ENCODE data around the gene IQSEC1.

The IQSEC1 gene

DNA sequence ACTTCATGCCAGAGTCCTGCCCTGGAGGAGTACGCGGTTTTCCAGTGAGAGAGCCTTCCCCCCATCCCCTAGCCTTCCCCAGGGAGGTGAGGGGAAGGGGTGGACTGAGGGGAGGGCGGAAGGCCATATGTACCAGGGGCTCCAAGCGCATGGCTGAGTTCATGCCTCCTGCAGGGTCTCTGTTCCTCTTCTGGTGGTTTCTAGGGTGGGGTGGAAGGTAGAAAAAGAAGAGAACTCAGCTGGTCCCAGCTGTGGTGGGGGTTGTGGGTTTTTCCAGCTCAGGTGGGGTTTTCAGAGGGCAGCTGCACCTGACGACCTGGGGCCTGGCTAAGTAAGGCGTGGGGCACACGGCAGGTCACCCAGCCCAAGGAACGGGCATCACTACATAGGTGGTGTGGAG, 10.7 kb upstream of the IQSEC1 start:
- no peak overlapping the region for H3K4me2 ChIP-seq (ENCODE audit: low read depth, low read length, poor library complexity, severe bottlenecking)
- H3K27ac ChIP-seq (ENCODE audit: low read depth, low read length), result no peak overlapping the region
- H3F3A ChIP-seq (ENCODE audit: insufficient read depth), result 0 out of 2 replicates have a peak, but pooled peaks cover 7% of the 10 kb centered on the region
- H3K9me3 ChIP-seq (ENCODE audit: insufficient read depth, low read length), result no peaks in the 10 kb centered on the region
- H3K27me3 ChIP-seq (ENCODE audit: low read length), result no peaks in the 10 kb centered on the region
- no peak overlapping the region for H3K4me3 ChIP-seq (ENCODE audit: insufficient read depth, low read length, poor library complexity, severe bottlenecking)
- no peaks in the 10 kb centered on the region for H4K20me1 ChIP-seq (ENCODE audit: low read depth, low read length)
- H3K36me3 ChIP-seq (ENCODE audit: low read length), result no peaks in the 10 kb centered on the region
- H3K79me2 ChIP-seq (ENCODE audit: insufficient read depth, low read length), result no peaks in the 10 kb centered on the region
- TF ChIP-seq, protein P1, sequence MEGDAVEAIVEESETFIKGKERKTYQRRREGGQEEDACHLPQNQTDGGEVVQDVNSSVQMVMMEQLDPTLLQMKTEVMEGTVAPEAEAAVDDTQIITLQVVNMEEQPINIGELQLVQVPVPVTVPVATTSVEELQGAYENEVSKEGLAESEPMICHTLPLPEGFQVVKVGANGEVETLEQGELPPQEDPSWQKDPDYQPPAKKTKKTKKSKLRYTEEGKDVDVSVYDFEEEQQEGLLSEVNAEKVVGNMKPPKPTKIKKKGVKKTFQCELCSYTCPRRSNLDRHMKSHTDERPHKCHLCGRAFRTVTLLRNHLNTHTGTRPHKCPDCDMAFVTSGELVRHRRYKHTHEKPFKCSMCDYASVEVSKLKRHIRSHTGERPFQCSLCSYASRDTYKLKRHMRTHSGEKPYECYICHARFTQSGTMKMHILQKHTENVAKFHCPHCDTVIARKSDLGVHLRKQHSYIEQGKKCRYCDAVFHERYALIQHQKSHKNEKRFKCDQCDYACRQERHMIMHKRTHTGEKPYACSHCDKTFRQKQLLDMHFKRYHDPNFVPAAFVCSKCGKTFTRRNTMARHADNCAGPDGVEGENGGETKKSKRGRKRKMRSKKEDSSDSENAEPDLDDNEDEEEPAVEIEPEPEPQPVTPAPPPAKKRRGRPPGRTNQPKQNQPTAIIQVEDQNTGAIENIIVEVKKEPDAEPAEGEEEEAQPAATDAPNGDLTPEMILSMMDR (IDR thresholded peaks at IDR 0.05; ENCODE audit: insufficient read depth, low read length, poor library complexity, severe bottlenecking), result no peak
- TF ChIP-seq EZH2phosphoT487 (conservative IDR thresholded peaks at IDR 0.05; ENCODE audit: low read length), result no peak
- H2AFZ ChIP-seq (ENCODE audit: low read depth, low read length, severe bottlenecking), result no peak overlapping the region
- H3K9ac ChIP-seq (ENCODE audit: low read length), result no peak overlapping the region
- H3K9me2 ChIP-seq (replicated peaks; ENCODE audit: insufficient read depth, low read length), result no peaks in the 10 kb centered on the region

DNA sequence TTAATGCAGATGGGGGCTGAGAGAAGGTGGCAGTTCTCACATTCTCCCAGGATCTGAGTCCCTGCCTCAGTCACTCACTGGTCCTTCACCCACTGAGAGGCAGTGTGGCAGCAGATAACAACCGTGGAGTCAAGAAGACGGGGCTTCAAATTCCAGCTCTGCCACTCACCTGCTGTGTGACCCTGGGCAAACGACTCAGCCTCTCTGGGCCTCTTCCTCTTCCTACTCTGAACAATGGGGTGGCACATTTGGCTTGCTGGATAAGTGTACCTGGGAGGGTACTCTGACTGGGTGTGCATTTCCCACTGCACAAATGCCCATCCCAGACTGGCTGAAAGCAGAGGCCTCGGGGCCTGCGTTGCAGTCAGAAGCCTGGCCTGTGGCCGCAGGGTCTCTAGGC, 10.0 kb upstream of the IQSEC1 start:
- Histone ChIP-seq H3K9ac (ENCODE audit: low read length) (no peak overlapping the region), H3K27me3 (ENCODE audit: low read length) (no peaks in the 10 kb centered on the region), H3K4me2 (ENCODE audit: low read depth, low read length, poor library complexity, severe bottlenecking) (no peak overlapping the region)

DNA sequence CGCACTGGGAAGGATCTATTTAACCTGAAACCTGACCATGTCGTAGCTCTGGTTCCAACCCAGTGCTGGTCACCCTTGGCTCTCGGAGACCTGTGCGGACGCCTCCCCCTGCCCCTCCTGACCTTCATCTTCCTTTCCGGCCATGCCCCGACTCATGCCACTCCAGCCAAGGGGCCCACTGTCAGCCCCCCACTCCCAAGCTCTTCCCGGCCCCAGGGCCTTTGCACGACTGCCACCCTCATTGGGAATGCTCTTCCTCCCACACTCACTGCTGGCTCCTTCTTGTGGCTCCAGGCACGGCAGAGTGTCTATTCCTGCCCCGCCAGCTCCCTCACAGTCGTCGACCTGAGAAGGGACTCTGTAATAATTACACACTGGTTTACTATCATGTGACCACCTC, 9.4 kb upstream of the IQSEC1 start:
- no peak overlapping the region for H2AFZ ChIP-seq (ENCODE audit: low read depth, low read length, severe bottlenecking)
- no peaks in the 10 kb centered on the region for H3K9me3 ChIP-seq (ENCODE audit: insufficient read depth, low read length)
- no peaks in the 10 kb centered on the region for H3K9me2 ChIP-seq (replicated peaks; ENCODE audit: insufficient read depth, low read length)
- TF ChIP-seq, protein P1 (IDR thresholded peaks at IDR 0.05; ENCODE audit: insufficient read depth, low read length, poor library complexity, severe bottlenecking), result no peak
- TF ChIP-seq EZH2phosphoT487 (conservative IDR thresholded peaks at IDR 0.05; ENCODE audit: low read length), result no peak
- no peaks in the 10 kb centered on the region for H3K79me2 ChIP-seq (ENCODE audit: insufficient read depth, low read length)
- H4K20me1 ChIP-seq (ENCODE audit: low read depth, low read length), result no peaks in the 10 kb centered on the region
- H3K4me2 ChIP-seq (ENCODE audit: low read depth, low read length, poor library complexity, severe bottlenecking), result no peak overlapping the region
- H3K4me3 ChIP-seq (ENCODE audit: insufficient read depth, low read length, poor library complexity, severe bottlenecking), result no peak overlapping the region
- no peak overlapping the region for H3K9ac ChIP-seq (ENCODE audit: low read length)
- H3F3A ChIP-seq (ENCODE audit: insufficient read depth), result 0 out of 2 replicates have a peak, but pooled peaks cover 7% of the 10 kb centered on the region
- H3K36me3 ChIP-seq (ENCODE audit: low read length), result no peaks in the 10 kb centered on the region
- H3K27ac ChIP-seq (ENCODE audit: low read depth, low read length), result no peak overlapping the region
- no peaks in the 10 kb centered on the region for H3K27me3 ChIP-seq (ENCODE audit: low read length)

More for the DNA sequence above, 10.0 kb upstream of the IQSEC1 start:
- no peaks in the 10 kb centered on the region for H3K79me2 ChIP-seq (ENCODE audit: insufficient read depth, low read length)
- no peaks in the 10 kb centered on the region for H3K9me2 ChIP-seq (replicated peaks; ENCODE audit: insufficient read depth, low read length)
- no peak overlapping the region for H3K27ac ChIP-seq (ENCODE audit: low read depth, low read length)
- no peaks in the 10 kb centered on the region for H3K36me3 ChIP-seq (ENCODE audit: low read length)
- no peak overlapping the region for H2AFZ ChIP-seq (ENCODE audit: low read depth, low read length, severe bottlenecking)
- no peaks in the 10 kb centered on the region for H4K20me1 ChIP-seq (ENCODE audit: low read depth, low read length)
- H3K4me3 ChIP-seq (ENCODE audit: insufficient read depth, low read length, poor library complexity, severe bottlenecking), result no peak overlapping the region
- TF ChIP-seq EZH2phosphoT487 (conservative IDR thresholded peaks at IDR 0.05; ENCODE audit: low read length), result no peak
- TF ChIP-seq, protein P1 (IDR thresholded peaks at IDR 0.05; ENCODE audit: insufficient read depth, low read length, poor library complexity, severe bottlenecking), result no peak
- H3K9me3 ChIP-seq (ENCODE audit: insufficient read depth, low read length), result no peaks in the 10 kb centered on the region
- 0 out of 2 replicates have a peak, but pooled peaks cover 7% of the 10 kb centered on the region for H3F3A ChIP-seq (ENCODE audit: insufficient read depth)
